WTC11 (cell line): ENCODE measurements around the gene CBFB.

Experiments
- ATF2 ChIP-seq: sonication (generic); formaldehyde crosslinking; IDR thresholded peaks from 2 replicates; pipeline ENCODE4 v1.8.1; 2022; ENCODE audit warnings: low read depth, missing genetic modification reagents, borderline replicate concordance
- ATF3 ChIP-seq: sonication (generic); formaldehyde crosslinking; conservative IDR thresholded peaks from 2 replicates; pipeline ENCODE4 v1.8.1; 2022; ENCODE audit warnings: mild to moderate bottlenecking, missing genetic modification reagents
- GABPB1 ChIP-seq: sonication (generic); formaldehyde crosslinking; IDR thresholded peaks from 2 replicates; pipeline ENCODE4 v1.8.1; 2023; ENCODE audit warnings: mild to moderate bottlenecking, missing genetic modification reagents
- JUN ChIP-seq: sonication (generic); formaldehyde crosslinking; IDR thresholded peaks from 2 replicates; pipeline ENCODE4 v1.8.0; 2023; ENCODE audit warnings: mild to moderate bottlenecking, missing genetic modification reagents
- NFE2L1 ChIP-seq: sonication (generic); formaldehyde crosslinking; IDR thresholded peaks from 2 replicates; pipeline ENCODE4 v1.8.1; 2023; ENCODE audit warnings: missing genetic modification reagents
- NR2C2 ChIP-seq: sonication (generic); formaldehyde crosslinking; IDR thresholded peaks from 2 replicates; pipeline ENCODE4 v1.8.0; 2022; ENCODE audit warnings: mild to moderate bottlenecking, missing genetic modification reagents
- NR3C1 ChIP-seq: sonication (generic); formaldehyde crosslinking; conservative IDR thresholded peaks from 2 replicates; pipeline ENCODE4 v1.8.1; 2023; ENCODE audit warnings: low read depth, mild to moderate bottlenecking, missing genetic modification reagents
- SP1 ChIP-seq: sonication (generic); formaldehyde crosslinking; conservative IDR thresholded peaks from 2 replicates; pipeline ENCODE4 v1.8.1; 2022; ENCODE audit warnings: missing genetic modification reagents
- TEAD4 ChIP-seq: sonication (generic); formaldehyde crosslinking; IDR thresholded peaks from 2 replicates; pipeline ENCODE4 v1.8.0; 2022; ENCODE audit warnings: mild to moderate bottlenecking, missing genetic modification reagents
- ZBTB21 ChIP-seq: sonication (generic); formaldehyde crosslinking; IDR thresholded peaks from 2 replicates; pipeline ENCODE4 v1.8.1; 2023; ENCODE audit warnings: mild to moderate bottlenecking, missing genetic modification reagents, borderline replicate concordance
- ZNF317 ChIP-seq: sonication (generic); formaldehyde crosslinking; IDR thresholded peaks from 2 replicates; pipeline ENCODE4 v1.8.1; 2023; ENCODE audit warnings: low read depth, mild to moderate bottlenecking, moderate library complexity, missing genetic modification reagents, borderline replicate concordance
- TF ChIP-seq, protein P1 (sequence below): fragments of 200-600 bp; IDR thresholded peaks from 2 replicates; pipeline ENCODE4 v1.8.0; 2022; ENCODE audit warnings: antibody characterized with exemption

GRCh38 chr16:67144943-67145342 is 116.0 kb downstream of the CBFB start:
- TF ChIP-seq, protein P1, sequence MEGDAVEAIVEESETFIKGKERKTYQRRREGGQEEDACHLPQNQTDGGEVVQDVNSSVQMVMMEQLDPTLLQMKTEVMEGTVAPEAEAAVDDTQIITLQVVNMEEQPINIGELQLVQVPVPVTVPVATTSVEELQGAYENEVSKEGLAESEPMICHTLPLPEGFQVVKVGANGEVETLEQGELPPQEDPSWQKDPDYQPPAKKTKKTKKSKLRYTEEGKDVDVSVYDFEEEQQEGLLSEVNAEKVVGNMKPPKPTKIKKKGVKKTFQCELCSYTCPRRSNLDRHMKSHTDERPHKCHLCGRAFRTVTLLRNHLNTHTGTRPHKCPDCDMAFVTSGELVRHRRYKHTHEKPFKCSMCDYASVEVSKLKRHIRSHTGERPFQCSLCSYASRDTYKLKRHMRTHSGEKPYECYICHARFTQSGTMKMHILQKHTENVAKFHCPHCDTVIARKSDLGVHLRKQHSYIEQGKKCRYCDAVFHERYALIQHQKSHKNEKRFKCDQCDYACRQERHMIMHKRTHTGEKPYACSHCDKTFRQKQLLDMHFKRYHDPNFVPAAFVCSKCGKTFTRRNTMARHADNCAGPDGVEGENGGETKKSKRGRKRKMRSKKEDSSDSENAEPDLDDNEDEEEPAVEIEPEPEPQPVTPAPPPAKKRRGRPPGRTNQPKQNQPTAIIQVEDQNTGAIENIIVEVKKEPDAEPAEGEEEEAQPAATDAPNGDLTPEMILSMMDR, result no peak
- TF ChIP-seq NR2C2 (CRISPR knock-in tag), result no peak
- TF ChIP-seq NFE2L1 (CRISPR knock-in tag), result no peak
- no peak for TF ChIP-seq GABPB1 (CRISPR knock-in tag)
- no peak for TF ChIP-seq ZNF317 (CRISPR knock-in tag)
- no peak for TF ChIP-seq ZBTB21 (CRISPR knock-in tag)
- TF ChIP-seq JUN, result no peak
- no peak for TF ChIP-seq ATF2 (CRISPR knock-in tag)
- TF ChIP-seq TEAD4 (CRISPR knock-in tag), result no peak
- no peak for TF ChIP-seq ATF3 (CRISPR knock-in tag)
- no peak for TF ChIP-seq SP1 (CRISPR knock-in tag)
- TF ChIP-seq NR3C1 (CRISPR knock-in tag), result no peak
